K562 treated with DMSO at 1 percent for 4 hours (cell line): ENCODE results near the gene SLC2A13. TPM values are rescaled to one million over a fixed set of nuclear protein-coding genes. Genes with fewer than 3 reads are reported as not detected.

Source experiments
- total RNA-seq: library from RNA; unstranded; fragments of 300-600 nt; gene quantifications from 2 replicates; pipeline ENCODE4 v1.2.3, GENCODE V29; 2022; ENCODE audit not compliant: insufficient read depth

Gene SLC2A13
- 5.0 and 6.4 TPM in 2 replicates for total RNA-seq

DNA sequence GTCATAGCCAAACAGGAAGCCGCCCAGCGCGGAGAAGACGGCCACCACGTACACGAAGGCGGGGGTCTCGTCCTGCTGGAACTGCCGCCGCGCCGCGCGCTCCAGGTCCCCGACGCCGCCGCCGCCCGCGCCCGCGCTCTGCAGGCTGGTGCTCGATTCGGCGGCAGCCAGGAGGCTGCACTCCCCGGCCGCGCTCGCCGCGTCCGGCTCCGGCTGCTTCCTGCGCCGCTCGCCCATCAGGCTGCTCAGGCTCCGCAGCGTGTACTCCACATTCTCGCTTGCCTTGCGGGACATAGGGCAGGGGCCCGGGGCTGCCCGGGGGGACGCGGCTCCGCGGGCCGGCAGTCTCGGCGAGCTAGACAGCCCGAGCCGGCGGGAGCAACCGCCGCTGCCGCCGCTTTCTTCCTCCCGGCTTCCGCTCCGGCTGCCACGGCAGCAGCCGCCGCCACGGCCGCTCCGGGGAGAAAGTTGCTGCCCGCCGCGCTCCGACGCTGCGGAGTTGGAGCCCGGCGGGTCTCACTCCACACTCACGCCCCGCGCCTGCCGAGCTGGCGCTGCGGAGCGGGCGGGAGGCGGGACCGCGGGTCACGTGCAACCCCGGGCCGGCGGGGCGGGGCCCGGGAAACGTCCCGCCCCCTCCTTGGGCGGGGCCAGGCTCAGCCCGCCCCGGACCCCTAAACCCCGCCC is at the start of gene SLC2A13:
Gene SLC2A13 (minus strand): TSS at position 567 of the 687 bp plus-strand sequence. CDS start 273 bp downstream, at position 294.

Other genes with a start within 250 kb of the SLC2A13 start
- gene LRRK2, start 118.9 kb upstream of the SLC2A13 start, total RNA-seq: 0.39 TPM in 1 of 2 replicates, not detected in the other